GM12874 (cell line): Measurements from ENCODE around the gene ACER3.

ENCODE experiments used
- TF ChIP-seq, protein P1 (sequence below): IDR thresholded peaks from 2 replicates; pipeline ENCODE4 v1.5.1; 2011; ENCODE audit warnings: low read depth, mild to moderate bottlenecking, control low read depth, low read length, moderate library complexity; ENCODE audit not compliant: insufficient read depth

Gene ACER3

DNA sequence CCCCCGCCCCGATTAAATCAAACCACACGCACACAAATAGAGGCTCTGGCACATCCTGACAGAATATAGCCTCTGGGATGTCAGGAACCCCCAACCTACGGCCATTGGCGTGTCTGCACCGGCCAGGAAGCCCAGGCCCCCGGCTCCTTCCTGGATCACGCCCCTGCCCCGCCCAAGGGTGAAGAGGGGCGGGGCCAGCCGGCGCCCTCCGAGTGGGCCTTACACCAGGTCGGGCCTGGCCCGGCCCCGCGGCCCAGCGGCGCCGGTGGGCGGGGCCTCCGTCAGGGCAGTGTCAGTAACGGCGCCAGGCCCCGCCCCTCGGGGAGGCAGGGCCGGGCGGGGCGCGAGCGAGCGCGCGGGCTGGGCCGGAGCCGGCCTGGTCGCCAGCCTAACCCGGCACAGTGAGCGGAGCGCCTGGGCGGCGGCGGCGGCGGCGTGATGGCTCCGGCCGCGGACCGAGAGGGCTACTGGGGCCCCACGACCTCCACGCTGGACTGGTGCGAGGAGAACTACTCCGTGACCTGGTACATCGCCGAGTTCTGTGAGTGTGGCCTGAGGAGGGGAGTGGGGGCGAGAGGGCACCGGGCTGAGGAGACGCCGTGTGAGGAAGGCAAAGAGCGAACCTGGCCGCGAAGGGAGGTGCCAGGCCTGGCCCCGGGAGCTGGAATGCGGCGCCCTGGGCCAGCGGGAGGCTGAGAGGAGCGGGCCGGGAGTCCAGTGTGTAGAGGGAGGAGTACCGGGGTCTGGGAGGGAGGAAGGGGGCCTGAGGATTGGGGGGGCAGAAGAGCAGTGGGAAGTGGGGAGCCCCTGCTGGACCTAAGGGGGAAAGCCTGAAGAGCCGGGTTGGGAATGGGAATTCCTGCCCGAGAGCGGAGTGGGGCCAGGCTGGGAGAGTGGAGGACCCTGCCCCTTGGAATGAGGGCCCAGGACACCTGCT lies at the start of gene ACER3:
Gene ACER3, plus strand, starts transcription at position 380 of the 937 bp plus-strand sequence. Its CDS starts 59 bp downstream, at position 439.
- TF ChIP-seq, protein P1, sequence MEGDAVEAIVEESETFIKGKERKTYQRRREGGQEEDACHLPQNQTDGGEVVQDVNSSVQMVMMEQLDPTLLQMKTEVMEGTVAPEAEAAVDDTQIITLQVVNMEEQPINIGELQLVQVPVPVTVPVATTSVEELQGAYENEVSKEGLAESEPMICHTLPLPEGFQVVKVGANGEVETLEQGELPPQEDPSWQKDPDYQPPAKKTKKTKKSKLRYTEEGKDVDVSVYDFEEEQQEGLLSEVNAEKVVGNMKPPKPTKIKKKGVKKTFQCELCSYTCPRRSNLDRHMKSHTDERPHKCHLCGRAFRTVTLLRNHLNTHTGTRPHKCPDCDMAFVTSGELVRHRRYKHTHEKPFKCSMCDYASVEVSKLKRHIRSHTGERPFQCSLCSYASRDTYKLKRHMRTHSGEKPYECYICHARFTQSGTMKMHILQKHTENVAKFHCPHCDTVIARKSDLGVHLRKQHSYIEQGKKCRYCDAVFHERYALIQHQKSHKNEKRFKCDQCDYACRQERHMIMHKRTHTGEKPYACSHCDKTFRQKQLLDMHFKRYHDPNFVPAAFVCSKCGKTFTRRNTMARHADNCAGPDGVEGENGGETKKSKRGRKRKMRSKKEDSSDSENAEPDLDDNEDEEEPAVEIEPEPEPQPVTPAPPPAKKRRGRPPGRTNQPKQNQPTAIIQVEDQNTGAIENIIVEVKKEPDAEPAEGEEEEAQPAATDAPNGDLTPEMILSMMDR, result peak; percentile 37

DNA sequence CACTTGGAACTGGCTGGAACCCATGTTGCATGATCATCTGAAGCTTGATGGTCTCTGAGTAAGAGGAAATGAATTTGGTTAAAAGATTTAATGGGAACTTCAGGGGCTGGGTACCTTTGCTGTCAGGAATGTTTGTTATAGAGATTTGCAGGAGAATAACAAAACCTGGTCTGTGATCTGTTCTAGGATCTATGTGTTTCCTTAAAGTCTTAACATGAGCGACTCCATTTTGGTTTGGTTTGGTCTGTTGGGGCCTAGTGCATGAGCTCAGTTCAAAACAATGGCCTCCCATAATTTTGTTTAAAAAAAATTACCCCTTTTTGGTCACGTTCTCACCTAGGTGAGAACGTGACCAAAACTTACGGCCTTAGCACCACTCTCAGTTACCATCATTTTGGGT lies 49.5 kb upstream of the ACER3 start:
- TF ChIP-seq, protein P1, result no peak

DNA sequence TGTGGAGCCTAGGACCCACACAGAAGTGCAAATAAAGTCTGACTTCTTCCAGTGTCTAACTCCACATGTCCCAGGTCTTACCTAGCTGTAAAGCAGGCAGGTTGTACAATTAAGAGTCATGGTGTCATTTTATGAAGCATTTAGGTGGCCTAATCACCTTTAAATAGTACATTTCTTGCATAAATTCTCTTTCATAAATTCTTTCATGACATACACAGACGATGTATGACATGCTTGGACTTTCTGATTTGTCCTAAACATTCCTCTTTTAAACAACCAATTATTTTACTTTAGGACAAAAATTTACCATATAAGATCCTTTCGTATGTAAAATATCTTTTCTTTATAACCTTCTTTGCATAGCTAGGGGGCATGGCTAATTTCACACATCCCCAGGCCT lies 46.3 kb upstream of the ACER3 start:
- TF ChIP-seq, protein P1, result no peak

DNA sequence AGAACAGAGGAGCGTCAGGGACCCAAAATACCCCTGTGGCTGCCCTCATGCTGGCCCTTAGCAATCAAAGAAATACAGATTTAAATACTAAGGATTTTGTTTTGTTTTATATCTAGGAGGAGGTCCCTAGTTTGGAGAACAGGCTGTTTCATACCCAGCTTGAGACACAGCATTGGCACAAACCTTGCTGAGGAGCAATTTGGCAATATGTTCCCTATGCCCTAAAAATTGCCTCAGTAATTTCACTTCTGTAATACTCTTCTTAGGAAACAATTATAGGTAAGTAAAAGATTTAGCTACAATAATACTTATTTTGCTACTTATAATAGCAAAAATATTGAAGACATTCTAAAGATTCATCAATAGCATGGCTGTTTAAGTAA lies 40.5 kb upstream of the ACER3 start:
- TF ChIP-seq, protein P1, result no peak

DNA sequence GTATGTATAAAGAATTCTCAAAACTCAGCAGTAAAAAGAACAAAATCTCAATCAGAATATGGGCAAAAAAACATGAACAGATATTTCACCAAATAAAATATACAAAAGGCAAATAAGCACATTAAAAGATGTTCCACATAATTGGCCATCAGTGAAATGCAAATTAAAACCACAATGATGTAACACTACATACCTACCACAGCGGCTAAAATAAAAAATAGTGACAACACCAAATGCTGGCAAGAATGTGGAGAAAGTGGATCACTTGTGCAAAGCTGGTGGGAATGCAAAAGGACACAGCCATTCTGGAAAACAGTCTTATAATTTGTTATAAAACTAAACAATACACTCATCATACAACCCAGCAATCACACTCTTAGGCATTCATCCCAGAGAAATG lies 38.3 kb upstream of the ACER3 start:
- TF ChIP-seq, protein P1, result no peak

DNA sequence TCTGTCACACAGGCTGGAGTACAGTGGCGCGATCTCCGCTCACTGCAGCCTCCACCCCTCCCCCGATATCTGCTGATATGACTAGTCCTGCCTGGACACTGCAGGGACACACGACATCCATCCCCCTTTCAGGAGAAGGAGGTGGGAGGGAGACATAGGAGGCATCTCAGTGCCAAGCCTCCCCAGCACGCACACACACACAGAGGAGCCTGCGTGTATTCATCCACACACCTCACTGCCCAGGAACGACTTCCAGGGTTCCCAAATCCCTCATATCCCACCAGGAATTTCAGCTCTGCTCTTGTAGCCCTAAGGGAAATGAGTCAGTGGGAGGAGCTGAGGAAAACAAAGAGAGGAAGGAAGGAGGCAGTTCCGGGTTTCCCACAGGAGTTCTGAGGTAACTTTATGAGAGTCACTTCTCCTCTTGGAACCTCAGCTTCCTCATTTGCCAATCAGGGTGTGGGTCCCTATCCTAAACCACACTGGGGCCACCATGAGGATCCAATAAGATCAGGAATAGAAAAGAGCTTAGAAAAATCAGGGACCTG lies 37.2 kb upstream of the ACER3 start:
- TF ChIP-seq, protein P1, result no peak

DNA sequence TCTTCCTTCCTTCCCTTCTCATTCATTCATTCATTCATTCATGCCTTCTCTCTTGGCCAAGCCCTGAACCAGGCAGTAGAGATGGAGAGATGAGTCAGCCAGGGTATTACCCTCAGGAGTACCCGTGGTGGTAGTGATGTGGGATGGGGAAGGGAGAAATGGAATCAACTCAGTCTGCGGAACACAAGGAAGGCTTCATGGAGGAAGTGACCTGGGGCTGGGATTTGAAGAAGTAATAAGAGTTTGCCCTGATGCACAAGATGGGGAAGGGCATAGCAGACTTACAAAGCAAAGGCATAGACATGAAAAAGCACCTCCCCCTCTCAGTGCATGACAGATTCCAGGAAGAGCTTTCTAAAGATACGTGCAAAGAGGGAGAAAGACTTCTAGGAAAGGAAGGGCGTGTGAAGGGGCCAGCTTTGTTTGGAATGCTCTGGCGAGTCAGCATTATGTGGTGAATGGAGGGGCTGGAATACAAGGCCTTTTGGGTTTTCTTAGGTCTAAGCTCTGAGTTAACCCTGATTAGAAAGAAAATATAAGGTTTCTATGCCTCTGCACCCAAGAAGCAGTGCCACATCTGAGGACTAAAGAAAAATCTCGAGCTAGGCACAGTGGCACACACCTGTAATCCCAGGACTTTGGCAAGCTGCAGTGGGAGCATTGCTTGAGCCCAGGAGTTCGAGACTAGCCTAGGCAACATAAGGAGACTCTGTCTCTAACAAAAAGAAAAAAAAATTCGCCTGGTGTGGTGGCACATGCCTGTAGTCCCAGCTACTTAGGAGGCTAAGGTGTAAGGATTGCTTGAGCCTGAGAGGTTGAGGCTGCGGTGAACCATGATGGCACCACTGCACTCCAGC lies 36.4 kb upstream of the ACER3 start:
- TF ChIP-seq, protein P1, result no peak
